22Rv1 (cell line): ENCODE measurements around the gene ZNF263.

ENCODE experiments used
- H3K27ac ChIP-seq: fragments of 450-650 bp; 2 replicates; pipeline ENCODE4 v1.5.1; 2017
- CTCF ChIP-seq: fragments of 450-650 bp; IDR thresholded peaks from 2 replicates; pipeline ENCODE4 v1.5.1; 2017; ENCODE audit warnings: mild to moderate bottlenecking
- ZFX ChIP-seq: fragments of 450-650 bp; IDR thresholded peaks from 2 replicates; pipeline ENCODE4 v1.6.1; 2017; ENCODE audit warnings: antibody characterized with exemption, borderline replicate concordance

Gene ZNF263

GRCh38 chr16:3327514-3327913 is 44.2 kb downstream of the ZNF263 start:
- H3K27ac ChIP-seq = no peak overlapping the region
- TF ChIP-seq ZFX = no peak
- no peak for TF ChIP-seq CTCF

- no peak for TF ChIP-seq ZFX
- TF ChIP-seq CTCF = no peak
- no peak overlapping the region for H3K27ac ChIP-seq
Observed at GRCh38 chr16:3328104-3328503, 44.8 kb downstream of the ZNF263 start.

- TF ChIP-seq CTCF (no peak), ZFX (no peak)
- H3K27ac ChIP-seq = no peak overlapping the region
Observed at GRCh38 chr16:3328643-3329042, 45.4 kb downstream of the ZNF263 start.
